GM10266 (cell line): ENCODE measurements around the gene CCDC184.

ENCODE experiments used
- DNase-seq: peaks from one replicate; pipeline ENCODE4 v3.0.0; 2012; ENCODE audit errors: extremely low spot score
- TF ChIP-seq, protein P1 (sequence below): IDR thresholded peaks from 2 replicates; pipeline ENCODE4 v1.5.1; 2012; ENCODE audit warnings: mild to moderate bottlenecking, low read depth; ENCODE audit not compliant: control insufficient read depth, insufficient read depth; ENCODE audit errors: missing control alignments

The CCDC184 gene

DNA sequence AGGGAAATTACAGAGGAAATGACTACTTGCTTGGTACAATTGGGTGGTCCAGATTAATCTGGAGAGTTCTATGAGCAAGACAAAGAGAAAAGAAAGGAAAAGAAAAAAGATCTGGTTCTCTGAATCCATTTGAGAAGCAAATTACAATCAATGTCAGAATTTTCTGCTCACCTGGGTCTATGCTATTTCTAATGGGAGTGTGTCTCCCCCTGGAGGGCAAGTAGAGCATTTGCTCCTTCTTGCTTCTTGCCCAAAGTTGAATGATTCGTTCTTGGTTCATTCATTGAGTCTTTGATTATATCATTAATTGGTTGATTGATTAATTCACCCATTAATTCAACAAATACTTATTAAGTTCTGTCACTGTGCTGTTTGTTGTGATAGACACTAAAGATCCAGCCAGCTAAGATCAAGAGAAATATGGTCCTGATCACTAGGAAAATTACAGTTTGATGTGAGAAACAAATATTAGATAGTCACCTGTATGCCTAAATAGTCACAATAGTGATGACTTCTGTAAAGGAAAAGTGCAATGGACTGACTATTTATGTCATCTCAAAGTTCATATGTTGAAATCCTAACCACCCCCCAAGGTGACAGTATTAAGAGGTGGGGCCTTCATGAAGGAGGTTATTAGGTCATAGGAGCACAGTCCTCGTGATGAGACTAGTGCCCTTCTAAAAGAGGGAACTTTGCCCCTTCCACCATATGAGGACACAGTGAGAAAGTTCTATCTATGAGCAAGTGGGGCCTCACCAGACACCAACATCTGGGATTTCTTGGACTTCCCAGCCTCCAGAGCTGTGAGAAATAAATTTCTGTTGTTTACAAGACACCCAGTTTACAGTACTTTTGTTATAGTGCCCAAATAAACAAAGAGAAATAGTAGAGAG, 18.1 kb upstream of the CCDC184 start:
- TF ChIP-seq, protein P1, sequence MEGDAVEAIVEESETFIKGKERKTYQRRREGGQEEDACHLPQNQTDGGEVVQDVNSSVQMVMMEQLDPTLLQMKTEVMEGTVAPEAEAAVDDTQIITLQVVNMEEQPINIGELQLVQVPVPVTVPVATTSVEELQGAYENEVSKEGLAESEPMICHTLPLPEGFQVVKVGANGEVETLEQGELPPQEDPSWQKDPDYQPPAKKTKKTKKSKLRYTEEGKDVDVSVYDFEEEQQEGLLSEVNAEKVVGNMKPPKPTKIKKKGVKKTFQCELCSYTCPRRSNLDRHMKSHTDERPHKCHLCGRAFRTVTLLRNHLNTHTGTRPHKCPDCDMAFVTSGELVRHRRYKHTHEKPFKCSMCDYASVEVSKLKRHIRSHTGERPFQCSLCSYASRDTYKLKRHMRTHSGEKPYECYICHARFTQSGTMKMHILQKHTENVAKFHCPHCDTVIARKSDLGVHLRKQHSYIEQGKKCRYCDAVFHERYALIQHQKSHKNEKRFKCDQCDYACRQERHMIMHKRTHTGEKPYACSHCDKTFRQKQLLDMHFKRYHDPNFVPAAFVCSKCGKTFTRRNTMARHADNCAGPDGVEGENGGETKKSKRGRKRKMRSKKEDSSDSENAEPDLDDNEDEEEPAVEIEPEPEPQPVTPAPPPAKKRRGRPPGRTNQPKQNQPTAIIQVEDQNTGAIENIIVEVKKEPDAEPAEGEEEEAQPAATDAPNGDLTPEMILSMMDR, result peak; percentile 85
- DNase-seq, result peak; percentile 65

DNA sequence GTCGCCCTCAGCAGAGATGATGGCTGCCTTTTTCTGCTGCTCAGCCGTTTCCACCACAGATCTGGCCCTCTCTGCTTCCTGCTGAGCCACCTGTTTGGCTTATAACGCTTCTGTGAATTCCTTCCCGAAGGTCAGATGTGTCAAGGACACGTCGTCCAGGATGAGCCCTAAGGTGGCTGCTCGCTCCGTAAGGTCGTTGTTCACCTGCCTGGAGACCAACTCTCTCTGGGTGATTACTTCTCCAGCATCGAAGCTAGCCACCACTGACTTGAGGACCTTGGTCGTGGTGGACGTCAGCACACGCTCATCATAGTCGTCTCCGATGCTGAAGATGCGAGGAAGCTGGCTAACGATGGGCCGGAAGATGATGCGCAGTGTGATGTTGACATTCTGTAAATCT, 14.4 kb upstream of the CCDC184 start:
- TF ChIP-seq, protein P1, result no peak
- no peak for DNase-seq

DNA sequence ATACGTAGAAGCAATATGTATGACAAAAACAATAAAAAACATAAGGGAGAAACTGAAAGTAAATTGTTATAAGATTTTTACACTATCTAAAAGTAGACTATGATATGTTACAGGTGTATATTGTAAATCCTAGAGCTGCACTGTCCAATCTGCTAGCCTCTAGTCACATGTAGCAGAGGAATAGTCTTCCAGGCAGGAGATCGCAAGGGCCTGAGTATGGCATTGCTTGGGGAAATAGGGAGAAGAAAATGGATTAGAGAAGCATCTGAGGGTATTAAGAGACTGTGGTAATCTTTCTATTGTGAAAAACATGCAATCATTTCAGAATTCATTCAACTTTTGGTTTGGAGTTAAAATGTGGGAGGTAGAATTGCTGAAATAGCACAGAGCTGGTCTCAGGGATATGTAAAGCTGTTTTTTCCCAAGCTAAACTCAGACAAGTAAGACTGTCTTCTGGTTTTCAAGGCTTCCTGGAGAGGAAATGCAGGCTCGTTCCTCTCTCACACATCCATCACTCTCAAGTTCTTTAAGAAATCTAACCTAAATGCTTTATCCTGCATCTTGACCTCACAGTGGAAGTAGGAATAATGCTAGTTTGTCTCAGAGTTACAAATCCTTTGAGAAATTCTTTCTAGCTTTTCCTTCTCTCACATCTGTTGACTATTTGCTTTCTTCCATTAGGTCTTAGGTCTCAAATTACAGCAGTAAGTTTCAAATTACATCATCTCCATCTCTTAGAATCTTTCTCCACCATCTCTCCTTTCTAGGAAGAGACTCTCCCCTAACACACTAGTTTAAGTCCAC, 7.6 kb upstream of the CCDC184 start:
- DNase-seq, result no peak
- TF ChIP-seq, protein P1, result no peak

DNA sequence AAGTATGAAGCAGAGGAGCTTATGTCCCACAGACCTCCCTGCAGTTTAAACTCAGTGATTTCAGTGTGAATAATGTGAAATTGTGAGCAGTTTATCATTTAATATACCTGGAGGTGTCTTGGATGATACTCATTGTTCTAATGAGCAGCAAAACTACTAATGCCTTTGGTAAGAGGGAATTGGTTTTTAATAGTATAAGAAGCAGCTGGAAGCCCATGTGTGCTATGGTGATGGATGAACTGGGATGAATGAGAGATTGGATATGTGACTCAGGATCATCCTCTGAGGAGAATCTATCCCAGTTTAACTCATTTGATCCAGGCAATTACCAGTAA, 7.1 kb upstream of the CCDC184 start:
- TF ChIP-seq, protein P1, result no peak
- no peak for DNase-seq

DNA sequence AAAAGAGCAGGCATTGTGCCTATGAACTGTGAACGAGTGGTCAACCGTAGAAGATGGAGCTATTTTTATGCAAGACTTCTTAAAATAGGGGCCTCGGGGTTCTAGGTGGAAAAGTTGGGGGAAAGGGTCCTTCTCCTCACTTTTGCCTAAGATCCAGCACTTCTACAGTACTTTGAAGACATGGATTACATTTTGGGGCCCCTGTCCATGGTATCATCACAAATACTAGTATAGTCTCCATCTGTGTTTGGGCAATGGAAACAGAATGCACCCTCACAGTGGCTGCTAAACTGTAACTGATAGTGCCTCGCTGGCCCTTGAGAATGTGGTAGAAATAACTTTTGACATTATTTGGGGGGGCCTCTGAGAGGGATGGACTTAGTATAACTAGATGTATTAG, 5.5 kb upstream of the CCDC184 start:
- no peak for DNase-seq
- TF ChIP-seq, protein P1, result no peak

DNA sequence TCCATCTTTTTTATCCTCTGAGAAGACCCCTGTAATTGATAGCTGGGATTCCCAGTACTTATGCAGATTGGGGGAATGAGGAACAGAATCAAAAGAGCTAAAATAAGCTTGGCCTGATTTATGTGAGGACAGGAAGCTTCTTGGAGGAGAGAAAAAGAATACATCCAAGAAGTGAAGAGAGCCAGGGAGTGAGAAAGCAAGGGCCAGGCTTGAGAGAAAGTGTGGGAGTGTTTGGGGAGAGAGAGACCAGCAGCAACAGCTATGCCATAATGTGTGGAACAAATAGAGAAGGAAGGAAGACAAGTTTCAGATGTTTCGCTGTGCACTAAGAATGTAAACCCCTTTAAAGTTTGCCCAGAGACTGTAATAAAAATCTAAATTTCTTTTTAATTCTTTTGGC, 4.0 kb upstream of the CCDC184 start:
- DNase-seq, result no peak
- TF ChIP-seq, protein P1, result no peak

DNA sequence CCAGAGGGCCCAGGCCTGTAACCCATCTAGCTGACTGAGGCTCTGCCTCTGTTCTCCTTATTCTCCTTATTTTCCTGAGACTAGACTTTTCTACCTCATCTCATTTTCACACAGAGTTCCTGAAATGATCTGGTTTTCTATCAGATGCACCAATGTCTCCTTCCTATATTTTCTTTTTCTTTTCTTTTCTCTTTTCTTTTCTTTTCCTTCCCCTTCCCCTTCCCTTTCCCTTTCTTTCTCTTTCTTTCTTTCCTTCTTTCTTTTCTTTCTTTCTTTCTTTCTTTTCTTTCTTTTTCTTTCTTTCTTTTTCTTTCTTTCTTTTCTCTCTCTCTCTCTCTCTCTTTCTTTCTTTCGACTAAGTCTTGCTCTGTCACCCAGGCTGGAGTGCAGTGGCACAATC, 3.0 kb upstream of the CCDC184 start:
- TF ChIP-seq, protein P1, result no peak
- no peak for DNase-seq
